ENCODE results near the gene MAPK11. TPM values are rescaled to one million over a fixed set of nuclear protein-coding genes. Genes with fewer than 3 reads are reported as not detected.

MAPK11 gene
- total RNA-seq, 1 donor from 2014 or later: 26.1 TPM

- Histone ChIP-seq H3K4me3 (no peak overlapping the region), H3K27ac (no peak overlapping the region), H3K36me3 (no peaks in the 10 kb centered on the region), H3K9me3 (no peaks in the 10 kb centered on the region), H3K27me3 (no peaks in the 10 kb centered on the region), H3K4me1 (peaks cover 3% of the 10 kb centered on the region)
- ATAC-seq (no peak), DNase-seq (no peak)
- no peak for TF ChIP-seq CTCF (IDR thresholded peaks at IDR 0.05)
- intact Hi-C loops (cut with DNase I): no loop called here
Measured at GRCh38 chr22:50255607-50256006, 14.6 kb downstream of the MAPK11 start.

GRCh38 chr22:50255099-50255498, 15.1 kb downstream of the MAPK11 start:
- DNase-seq: no peak

GRCh38 chr22:50253941-50254340, 16.2 kb downstream of the MAPK11 start:
- no peak for TF ChIP-seq CTCF (IDR thresholded peaks at IDR 0.05)
- no peak overlapping the region for H3K4me3 ChIP-seq
- H3K27ac ChIP-seq: no peak overlapping the region
- no peaks in the 10 kb centered on the region for H3K9me3 ChIP-seq
- intact Hi-C loops (cut with DNase I): no loop called here
- ATAC-seq (no peak), DNase-seq (no peak)
- peaks cover 11% of the 10 kb centered on the region for H3K4me1 ChIP-seq
- H3K27me3 ChIP-seq: no peaks in the 10 kb centered on the region
- H3K36me3 ChIP-seq: no peaks in the 10 kb centered on the region

More at GRCh38 chr22:50255099-50255498, 15.1 kb downstream of the MAPK11 start:
- Histone ChIP-seq H3K4me1 (peaks cover 4% of the 10 kb centered on the region), H3K9me3 (no peaks in the 10 kb centered on the region), H3K27me3 (no peaks in the 10 kb centered on the region), H3K36me3 (no peaks in the 10 kb centered on the region), H3K27ac (no peak overlapping the region), H3K4me3 (no peak overlapping the region)
- intact Hi-C loops (cut with DNase I): no loop called here
- no peak for TF ChIP-seq CTCF (IDR thresholded peaks at IDR 0.05)
- no peak for ATAC-seq

GRCh38 chr22:50253046-50253915, 16.9 kb downstream of the MAPK11 start:
- Histone ChIP-seq H3K36me3 (no peaks in the 10 kb centered on the region), H3K9me3 (no peaks in the 10 kb centered on the region), H3K27ac (no peak overlapping the region), H3K27me3 (no peaks in the 10 kb centered on the region), H3K4me1 (peaks cover 11% of the 10 kb centered on the region), H3K4me3 (no peak overlapping the region)
- no peak for TF ChIP-seq CTCF (IDR thresholded peaks at IDR 0.05)
- DNase-seq: no peak
- intact Hi-C loops (cut with DNase I): no loop called here
- no peak for ATAC-seq

- Histone ChIP-seq H3K27ac (peak overlapping the region; percentile 75), H3K4me3 (peak overlapping the region; percentile 89), H3K36me3 (peaks cover 7% of the 10 kb centered on the region), H3K27me3 (no peaks in the 10 kb centered on the region), H3K9me3 (no peaks in the 10 kb centered on the region), H3K4me1 (peaks cover 11% of the 10 kb centered on the region)
- ATAC-seq (peak; percentile 74), DNase-seq (peak; percentile 90)
- intact Hi-C loops (cut with DNase I): no loop called here
- TF ChIP-seq CTCF (IDR thresholded peaks at IDR 0.05): peak; percentile 72
Measured at GRCh38 chr22:50252082-50253045, 17.8 kb downstream of the MAPK11 start.

All from upper lobe of right lung (tissue), 1 donor.